HT-29 (cell line): Measurements from ENCODE around the gene DAB1. TPM values are rescaled to one million over a fixed set of nuclear protein-coding genes. Genes with fewer than 3 reads are reported as not detected.
"Not testable (repeated sequence)": the region's sequence is repeated elsewhere in the genome, so short reads cannot be mapped to it uniquely, and the experiment has no call there.

Experiments used
- DNase-seq: peaks from one replicate; pipeline ENCODE4 v3.0.0-alpha.2; 2015; ENCODE audit warnings: low spot score
- total RNA-seq: library from RNA; depleted of rRNA; stranded (reverse); fragments of >200 nt; shearing (Covaris generic); gene quantifications from 2 replicates; pipeline ENCODE4 v1.2.3, GENCODE V29; 2014

Gene DAB1
- total RNA-seq, 1 experiment from 2014 or later, result not detected

GRCh38 chr1:57362480-57362879 lies 61.4 kb downstream of the DAB1 start:
- DNase-seq, result no peak

- DNase-seq, result no peak
Observed at GRCh38 chr1:57361516-57361915, 62.3 kb downstream of the DAB1 start.

GRCh38 chr1:57360846-57361407 lies 62.9 kb downstream of the DAB1 start:
- no peak for DNase-seq

GRCh38 chr1:57357462-57357861 lies 66.4 kb downstream of the DAB1 start:
- no peak for DNase-seq

GRCh38 chr1:57353654-57354053 lies 70.2 kb downstream of the DAB1 start:
- no peak for DNase-seq

GRCh38 chr1:57350610-57351009 lies 73.2 kb downstream of the DAB1 start:
- DNase-seq, result no peak

GRCh38 chr1:57348921-57349320 lies 74.9 kb downstream of the DAB1 start:
- DNase-seq, result no peak

- no peak for DNase-seq
Observed at GRCh38 chr1:57345916-57346315, 77.9 kb downstream of the DAB1 start.

- no peak for DNase-seq
Observed at GRCh38 chr1:57344265-57344664, 79.6 kb downstream of the DAB1 start.

GRCh38 chr1:57343298-57343915 lies 80.5 kb downstream of the DAB1 start:
- not testable (repeated sequence) for DNase-seq

GRCh38 chr1:57341721-57342120 lies 82.1 kb downstream of the DAB1 start:
- no peak for DNase-seq

- DNase-seq, result no peak
Observed at GRCh38 chr1:57340334-57341070, 83.4 kb downstream of the DAB1 start.

- DNase-seq, result no peak
Observed at GRCh38 chr1:57337623-57338022, 86.2 kb downstream of the DAB1 start.

GRCh38 chr1:57336793-57337192 lies 87.1 kb downstream of the DAB1 start:
- DNase-seq, result no peak

- no peak for DNase-seq
Observed at GRCh38 chr1:57331620-57332019, 92.2 kb downstream of the DAB1 start.

GRCh38 chr1:57329937-57330336 lies 93.9 kb downstream of the DAB1 start:
- DNase-seq, result no peak

- DNase-seq, result no peak
Observed at GRCh38 chr1:57329001-57329527, 94.8 kb downstream of the DAB1 start.

- DNase-seq, result no peak
Observed at GRCh38 chr1:57327946-57328345, 95.9 kb downstream of the DAB1 start.

GRCh38 chr1:57327336-57327735 lies 96.5 kb downstream of the DAB1 start:
- no peak for DNase-seq

- no peak for DNase-seq
Observed at GRCh38 chr1:57325536-57325935, 98.3 kb downstream of the DAB1 start.

- no peak for DNase-seq
Observed at GRCh38 chr1:57325117-57325516, 98.7 kb downstream of the DAB1 start.

GRCh38 chr1:57324388-57324787 lies 99.5 kb downstream of the DAB1 start:
- DNase-seq, result no peak

GRCh38 chr1:57321776-57322175 lies 102.1 kb downstream of the DAB1 start:
- DNase-seq, result no peak
